ENCODE data around the gene PLEKHM3.

PLEKHM3 gene

DNA sequence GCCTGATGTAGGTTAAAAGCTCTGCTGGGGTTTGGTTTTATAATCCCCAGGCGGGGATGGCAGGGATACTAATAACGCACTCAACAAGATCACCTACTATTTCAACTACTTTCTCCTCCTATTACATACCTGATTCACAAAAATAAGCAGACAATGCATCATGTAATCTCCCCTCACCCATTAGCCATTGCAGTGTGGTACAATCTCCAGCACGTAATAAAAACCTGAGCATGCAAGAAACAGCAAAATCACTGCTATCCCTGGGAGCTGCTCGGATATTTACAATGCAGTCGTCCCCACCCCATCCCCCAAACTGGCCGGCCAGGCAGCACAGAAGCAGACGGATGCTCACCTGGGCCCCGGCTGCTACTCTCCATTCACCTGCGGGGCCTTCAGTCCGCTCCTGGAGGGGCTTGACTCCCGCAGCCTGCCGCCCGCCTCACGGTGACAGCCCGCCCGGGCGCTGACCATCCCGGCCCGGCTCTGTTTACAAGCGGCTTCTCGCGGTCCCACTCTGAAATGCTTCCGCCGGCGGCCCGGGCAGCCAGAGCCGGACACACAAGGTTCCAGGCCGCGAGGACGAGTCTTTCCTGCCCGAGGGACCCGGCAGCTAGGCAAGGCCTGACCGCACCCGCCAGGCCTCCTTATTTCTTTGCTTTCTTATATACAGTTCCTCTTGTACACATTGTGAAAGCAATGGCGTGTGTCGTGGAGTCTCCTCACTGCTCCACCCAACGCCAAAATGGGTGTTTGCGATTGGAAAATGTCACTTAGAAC, at the start of gene PLEKHM3:
Gene PLEKHM3, minus strand, starts transcription at position 491 of the 777 bp plus-strand sequence. CDS start 23,888 bp downstream, outside the sequence.
- TF ChIP-seq, protein P1, sequence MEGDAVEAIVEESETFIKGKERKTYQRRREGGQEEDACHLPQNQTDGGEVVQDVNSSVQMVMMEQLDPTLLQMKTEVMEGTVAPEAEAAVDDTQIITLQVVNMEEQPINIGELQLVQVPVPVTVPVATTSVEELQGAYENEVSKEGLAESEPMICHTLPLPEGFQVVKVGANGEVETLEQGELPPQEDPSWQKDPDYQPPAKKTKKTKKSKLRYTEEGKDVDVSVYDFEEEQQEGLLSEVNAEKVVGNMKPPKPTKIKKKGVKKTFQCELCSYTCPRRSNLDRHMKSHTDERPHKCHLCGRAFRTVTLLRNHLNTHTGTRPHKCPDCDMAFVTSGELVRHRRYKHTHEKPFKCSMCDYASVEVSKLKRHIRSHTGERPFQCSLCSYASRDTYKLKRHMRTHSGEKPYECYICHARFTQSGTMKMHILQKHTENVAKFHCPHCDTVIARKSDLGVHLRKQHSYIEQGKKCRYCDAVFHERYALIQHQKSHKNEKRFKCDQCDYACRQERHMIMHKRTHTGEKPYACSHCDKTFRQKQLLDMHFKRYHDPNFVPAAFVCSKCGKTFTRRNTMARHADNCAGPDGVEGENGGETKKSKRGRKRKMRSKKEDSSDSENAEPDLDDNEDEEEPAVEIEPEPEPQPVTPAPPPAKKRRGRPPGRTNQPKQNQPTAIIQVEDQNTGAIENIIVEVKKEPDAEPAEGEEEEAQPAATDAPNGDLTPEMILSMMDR (conservative IDR thresholded peaks at IDR 0.05) = no peak
- H3K27ac ChIP-seq = peak within 1 kb of the TSS; percentile 89

DNA sequence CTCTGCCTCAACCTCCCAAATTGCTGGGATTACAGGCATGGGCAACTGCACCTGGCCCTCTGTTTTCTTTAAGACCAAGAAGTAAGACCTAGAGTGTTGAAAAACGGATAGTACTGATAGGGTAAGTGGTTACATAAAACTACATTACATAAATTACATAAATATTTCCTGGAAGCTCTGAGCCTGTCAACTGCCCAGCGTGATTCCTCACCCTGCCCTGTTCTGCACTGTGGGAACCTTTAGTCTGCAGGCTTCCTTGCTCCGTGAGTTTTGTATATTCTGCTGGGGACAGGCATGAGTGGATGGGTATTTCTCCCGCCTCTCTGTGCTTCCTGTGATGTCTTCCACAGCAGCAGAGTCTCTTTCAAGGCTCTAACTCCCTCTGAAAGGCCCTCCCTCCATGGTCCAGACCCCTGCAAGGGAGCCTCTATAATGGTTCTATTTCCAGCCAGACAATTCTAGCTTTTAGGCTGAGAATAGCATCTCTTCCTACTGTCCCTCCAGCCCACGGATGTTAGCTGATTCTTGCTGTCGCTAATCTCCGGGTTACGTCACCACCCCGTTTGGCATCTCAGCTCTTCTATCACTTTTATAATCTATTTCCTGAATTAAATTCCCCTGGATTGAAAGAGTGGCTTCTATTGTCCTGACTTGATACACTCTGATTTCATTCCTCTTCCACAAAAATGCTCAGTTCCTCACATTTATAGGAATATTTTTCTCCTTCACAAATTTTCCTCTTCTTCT, 49.5 kb upstream of the PLEKHM3 start:
- TF ChIP-seq, protein P1 (conservative IDR thresholded peaks at IDR 0.05) = no peak
- no peak overlapping the region for H3K27ac ChIP-seq

- no peak overlapping the region for H3K27ac ChIP-seq
- TF ChIP-seq, protein P1 (conservative IDR thresholded peaks at IDR 0.05) = peak; percentile 91
Observed at GRCh38 chr2:208072250-208072892, 47.0 kb upstream of the PLEKHM3 start.

DNA sequence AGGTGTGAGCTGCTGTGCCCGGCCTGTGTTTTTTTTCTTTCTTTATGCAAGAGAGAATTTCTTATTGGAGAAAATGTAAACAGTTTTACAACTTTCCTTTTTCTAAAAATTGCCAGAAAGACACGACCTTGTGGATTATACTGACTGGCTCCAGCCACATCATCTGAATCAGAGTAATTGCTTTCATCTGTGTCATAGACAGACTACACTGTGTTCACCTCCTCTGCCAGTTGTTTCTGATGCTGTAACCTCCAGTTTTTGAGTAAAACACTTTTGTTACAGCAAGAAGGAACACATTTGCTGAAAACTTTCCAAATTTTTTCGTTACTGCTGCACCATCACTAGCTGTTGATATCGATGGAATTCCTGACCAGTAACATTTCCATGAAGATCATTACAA, 43.9 kb upstream of the PLEKHM3 start:
- peak overlapping the region; percentile 45 for H3K27ac ChIP-seq
- TF ChIP-seq, protein P1 (conservative IDR thresholded peaks at IDR 0.05) = no peak

DNA sequence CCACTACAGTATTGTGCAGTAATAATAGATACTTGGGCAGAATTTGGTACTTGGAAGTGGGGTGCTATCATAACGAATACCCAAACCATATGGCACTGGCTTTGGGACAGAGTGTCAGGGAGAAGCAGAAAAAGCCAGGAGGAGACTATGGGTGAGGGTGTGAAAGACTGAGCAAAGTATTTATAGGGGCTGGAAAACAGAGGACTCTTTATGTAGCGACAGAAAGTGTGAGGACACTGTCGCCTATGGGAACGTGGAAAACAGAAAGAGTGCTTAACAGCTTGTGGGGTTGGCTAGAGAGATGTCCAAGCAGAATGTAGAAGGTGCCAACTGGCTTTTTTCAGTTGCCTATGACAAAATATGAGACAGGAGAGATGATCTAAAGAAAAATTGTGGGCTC, 40.7 kb upstream of the PLEKHM3 start:
- TF ChIP-seq, protein P1 (conservative IDR thresholded peaks at IDR 0.05) = no peak
- no peak overlapping the region for H3K27ac ChIP-seq

GRCh38 chr2:208065476-208065875, 40.1 kb upstream of the PLEKHM3 start:
- no peak overlapping the region for H3K27ac ChIP-seq
- TF ChIP-seq, protein P1 (conservative IDR thresholded peaks at IDR 0.05) = no peak

Data from VCaP (cell line).